Stomach (tissue), 4 donors: ENCODE measurements around the gene UCHL1.

Experiments used
- CTCF ChIP-seq, 7 experiments: fragments of 450-650 bp in 4 of 7; fragments of 200-600 bp in 3 of 7; sonication (generic) in 3 of 7; IDR thresholded peaks; one replicate each; pipeline ENCODE4 v1.5.1; 2016 to 2019; ENCODE audit warnings: antibody characterized with exemption in 7 of 7, control low read depth in 2 of 7, mild to moderate bottlenecking in 1 of 7
- EP300 ChIP-seq: sonication (generic); formaldehyde crosslinking; IDR thresholded peaks from one replicate; pipeline ENCODE4 v1.6.1; 2017; ENCODE audit warnings: antibody characterized with exemption
- POLR2A ChIP-seq, 4 donors: fragments of 450-650 bp; IDR thresholded peaks; one replicate each; pipeline ENCODE4 v1.6.1; 2016; ENCODE audit warnings: antibody characterized with exemption in 4 of 4, control low read depth in 2 of 4, mild to moderate bottlenecking in 1 of 4, moderate library complexity in 1 of 4
- POLR2AphosphoS5 ChIP-seq, 3 donors: sonication (generic); formaldehyde crosslinking; IDR thresholded peaks; one replicate each; pipeline ENCODE4 v1.6.1; 2016; ENCODE audit warnings: antibody characterized with exemption in 3 of 3

DNA sequence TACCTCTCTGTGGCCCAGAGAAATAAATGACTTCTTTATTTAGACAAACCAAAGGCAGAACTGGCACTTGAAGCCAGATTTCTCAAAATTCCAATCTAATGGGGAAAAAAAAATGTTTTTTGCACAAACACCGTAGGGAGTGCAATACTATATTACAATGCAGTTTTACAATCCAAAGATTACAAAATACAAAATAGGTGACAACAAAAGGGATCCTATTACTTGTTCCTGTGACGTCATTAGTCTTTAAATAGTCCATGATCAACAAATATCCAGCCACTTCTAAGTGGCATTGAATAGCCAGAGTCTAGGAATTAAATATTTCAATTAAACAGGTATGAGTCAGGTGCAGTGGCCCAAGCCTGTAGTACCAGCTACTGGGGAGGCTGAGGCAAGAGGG is 39.4 kb upstream of the UCHL1 start:
- TF ChIP-seq CTCF (IDR thresholded peaks at IDR 0.05) (no peak), POLR2A (IDR thresholded peaks at IDR 0.05) (no peak), POLR2AphosphoS5 (IDR thresholded peaks at IDR 0.05) (no peak), EP300 (no peak)
